ENCODE measurements around the gene MYL6. TPM values are rescaled to one million over a fixed set of nuclear protein-coding genes. Genes with fewer than 3 reads are reported as not detected.

The MYL6 gene
- total and polyA plus RNA-seq, 9 of the 15 experiments (the other 6 are each of a cell fraction or from before 2014, with no cell fraction given): 557 to 1,664 (median 958) TPM

- TF ChIP-seq, protein P1, sequence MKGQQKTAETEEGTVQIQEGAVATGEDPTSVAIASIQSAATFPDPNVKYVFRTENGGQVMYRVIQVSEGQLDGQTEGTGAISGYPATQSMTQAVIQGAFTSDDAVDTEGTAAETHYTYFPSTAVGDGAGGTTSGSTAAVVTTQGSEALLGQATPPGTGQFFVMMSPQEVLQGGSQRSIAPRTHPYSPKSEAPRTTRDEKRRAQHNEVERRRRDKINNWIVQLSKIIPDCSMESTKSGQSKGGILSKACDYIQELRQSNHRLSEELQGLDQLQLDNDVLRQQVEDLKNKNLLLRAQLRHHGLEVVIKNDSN (CRISPR knock-in tag; IDR thresholded peaks at IDR 0.05): no peak
- TF ChIP-seq, protein P2, sequence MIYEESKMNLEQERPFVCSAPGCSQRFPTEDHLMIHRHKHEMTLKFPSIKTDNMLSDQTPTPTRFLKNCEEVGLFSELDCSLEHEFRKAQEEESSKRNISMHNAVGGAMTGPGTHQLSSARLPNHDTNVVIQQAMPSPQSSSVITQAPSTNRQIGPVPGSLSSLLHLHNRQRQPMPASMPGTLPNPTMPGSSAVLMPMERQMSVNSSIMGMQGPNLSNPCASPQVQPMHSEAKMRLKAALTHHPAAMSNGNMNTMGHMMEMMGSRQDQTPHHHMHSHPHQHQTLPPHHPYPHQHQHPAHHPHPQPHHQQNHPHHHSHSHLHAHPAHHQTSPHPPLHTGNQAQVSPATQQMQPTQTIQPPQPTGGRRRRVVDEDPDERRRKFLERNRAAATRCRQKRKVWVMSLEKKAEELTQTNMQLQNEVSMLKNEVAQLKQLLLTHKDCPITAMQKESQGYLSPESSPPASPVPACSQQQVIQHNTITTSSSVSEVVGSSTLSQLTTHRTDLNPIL (CRISPR knock-in tag; IDR thresholded peaks at IDR 0.05): no peak
- TF ChIP-seq REST (IDR thresholded peaks at IDR 0.05; ENCODE audit: borderline replicate concordance): peak; percentile 67; the same call in 1 of the 2 replicates
- no peak for TF ChIP-seq REST (CRISPR knock-in tag; IDR thresholded peaks at IDR 0.05; ENCODE audit: low read depth)
- no peak for TF ChIP-seq POLR2G (IDR thresholded peaks at IDR 0.05; ENCODE audit: low read depth, low read length)
- TF ChIP-seq DIDO1 (tag; IDR thresholded peaks at IDR 0.05; ENCODE audit: low read depth): no peak
- TF ChIP-seq RBFOX2 (IDR thresholded peaks at IDR 0.05; ENCODE audit: low read depth, low read length): 0 out of 2 replicates have a peak, but pooled peaks have one; percentile 25
- TF ChIP-seq PURB (CRISPR knock-in tag; IDR thresholded peaks at IDR 0.05; ENCODE audit: low read depth): no peak
- no peak for TF ChIP-seq HNRNPL (IDR thresholded peaks at IDR 0.05; ENCODE audit: low read depth, low read length)
- no peak for TF ChIP-seq RBM14 (IDR thresholded peaks at IDR 0.05; ENCODE audit: borderline replicate concordance, insufficient read depth, low read depth, low read length)
- TF ChIP-seq, protein P3, sequence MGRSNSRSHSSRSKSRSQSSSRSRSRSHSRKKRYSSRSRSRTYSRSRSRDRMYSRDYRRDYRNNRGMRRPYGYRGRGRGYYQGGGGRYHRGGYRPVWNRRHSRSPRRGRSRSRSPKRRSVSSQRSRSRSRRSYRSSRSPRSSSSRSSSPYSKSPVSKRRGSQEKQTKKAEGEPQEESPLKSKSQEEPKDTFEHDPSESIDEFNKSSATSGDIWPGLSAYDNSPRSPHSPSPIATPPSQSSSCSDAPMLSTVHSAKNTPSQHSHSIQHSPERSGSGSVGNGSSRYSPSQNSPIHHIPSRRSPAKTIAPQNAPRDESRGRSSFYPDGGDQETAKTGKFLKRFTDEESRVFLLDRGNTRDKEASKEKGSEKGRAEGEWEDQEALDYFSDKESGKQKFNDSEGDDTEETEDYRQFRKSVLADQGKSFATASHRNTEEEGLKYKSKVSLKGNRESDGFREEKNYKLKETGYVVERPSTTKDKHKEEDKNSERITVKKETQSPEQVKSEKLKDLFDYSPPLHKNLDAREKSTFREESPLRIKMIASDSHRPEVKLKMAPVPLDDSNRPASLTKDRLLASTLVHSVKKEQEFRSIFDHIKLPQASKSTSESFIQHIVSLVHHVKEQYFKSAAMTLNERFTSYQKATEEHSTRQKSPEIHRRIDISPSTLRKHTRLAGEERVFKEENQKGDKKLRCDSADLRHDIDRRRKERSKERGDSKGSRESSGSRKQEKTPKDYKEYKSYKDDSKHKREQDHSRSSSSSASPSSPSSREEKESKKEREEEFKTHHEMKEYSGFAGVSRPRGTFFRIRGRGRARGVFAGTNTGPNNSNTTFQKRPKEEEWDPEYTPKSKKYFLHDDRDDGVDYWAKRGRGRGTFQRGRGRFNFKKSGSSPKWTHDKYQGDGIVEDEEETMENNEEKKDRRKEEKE (IDR thresholded peaks at IDR 0.05; ENCODE audit: borderline replicate concordance in 1 of 2, control insufficient read depth in 1 of 2, low read depth in 2 of 2, low read length in 1 of 2): no peak
Measured at GRCh38 chr12:56206452-56207166, 48.5 kb downstream of the MYL6 start (continued).

All from K562 (cell line).